M059J (cell line): ENCODE data around the gene SEC23A. TPM values are rescaled to one million over a fixed set of nuclear protein-coding genes. Genes with fewer than 3 reads are reported as not detected.
"Not testable (repeated sequence)": the region's sequence is repeated elsewhere in the genome, so short reads cannot be mapped to it uniquely, and the experiment has no call there.

ENCODE experiments used
- DNase-seq: peaks from one replicate; pipeline ENCODE4 v3.0.0-alpha.2; 2012; ENCODE audit warnings: low read depth
- total RNA-seq: library from RNA; depleted of rRNA; stranded (reverse); fragments of >200 nt; shearing (Covaris generic); gene quantifications from 2 replicates; pipeline ENCODE4 v1.2.3, GENCODE V29; 2014

Gene SEC23A
- total RNA-seq, 1 experiment from 2014 or later = 164 TPM

GRCh38 chr14:39030209-39030608 is 72.8 kb downstream of the SEC23A start:
- no peak for DNase-seq

- no peak for DNase-seq
These were observed 73.2 kb downstream of the SEC23A start for GRCh38 chr14:39029789-39030188.

- no peak for DNase-seq
These were observed 74.4 kb downstream of the SEC23A start for GRCh38 chr14:39028620-39029019.

GRCh38 chr14:39025810-39026627 is 77.0 kb downstream of the SEC23A start:
- no peak for DNase-seq

GRCh38 chr14:39025250-39025809 is 77.7 kb downstream of the SEC23A start:
- no peak for DNase-seq

- DNase-seq = no peak
These were observed 78.8 kb downstream of the SEC23A start for GRCh38 chr14:39023939-39024871.

- not testable (repeated sequence) for DNase-seq
These were observed 85.7 kb downstream of the SEC23A start for GRCh38 chr14:39017096-39018016.

GRCh38 chr14:39016733-39017095 is 86.3 kb downstream of the SEC23A start:
- no peak for DNase-seq

GRCh38 chr14:39015964-39016577 is 87.0 kb downstream of the SEC23A start:
- no peak for DNase-seq

- peak; percentile 47 for DNase-seq
These were observed 87.6 kb downstream of the SEC23A start for GRCh38 chr14:39015360-39015961.

- DNase-seq = no peak
These were observed 88.6 kb downstream of the SEC23A start for GRCh38 chr14:39014460-39014859.

- DNase-seq = not testable (repeated sequence)
These were observed 94.1 kb downstream of the SEC23A start for GRCh38 chr14:39008965-39009364.

- no peak for DNase-seq
These were observed 96.2 kb downstream of the SEC23A start for GRCh38 chr14:39006721-39007410.

GRCh38 chr14:39005044-39005880 is 97.8 kb downstream of the SEC23A start:
- DNase-seq = no peak

GRCh38 chr14:38999949-39000348 is 103.1 kb downstream of the SEC23A start:
- DNase-seq = no peak

- DNase-seq = no peak
These were observed 108.3 kb downstream of the SEC23A start for GRCh38 chr14:38994731-38995130.

GRCh38 chr14:38993981-38994380 is 109.1 kb downstream of the SEC23A start:
- DNase-seq = no peak

- DNase-seq = no peak
These were observed 110.8 kb downstream of the SEC23A start for GRCh38 chr14:38992067-38992844.
